Raji (cell line): Measurements from ENCODE around the gene MTX2.

Experiments
- POLR2A ChIP-seq: IDR thresholded peaks from 2 replicates; pipeline ENCODE4 v1.6.1; 2011; ENCODE audit warnings: low read depth, low read length, control low read depth; ENCODE audit not compliant: insufficient read depth

MTX2 gene

GRCh38 chr2:176325732-176326131 lies 56.5 kb downstream of the MTX2 start:
- no peak for TF ChIP-seq POLR2A

GRCh38 chr2:176328149-176328548 lies 58.9 kb downstream of the MTX2 start:
- TF ChIP-seq POLR2A = no peak

GRCh38 chr2:176330612-176331011 lies 61.4 kb downstream of the MTX2 start:
- TF ChIP-seq POLR2A = no peak

GRCh38 chr2:176331646-176332045 lies 62.4 kb downstream of the MTX2 start:
- no peak for TF ChIP-seq POLR2A

GRCh38 chr2:176334729-176335128 lies 65.5 kb downstream of the MTX2 start:
- TF ChIP-seq POLR2A = no peak

GRCh38 chr2:176338395-176338794 lies 69.2 kb downstream of the MTX2 start:
- no peak for TF ChIP-seq POLR2A

- no peak for TF ChIP-seq POLR2A
Measured at GRCh38 chr2:176339208-176339607, 70.0 kb downstream of the MTX2 start.

GRCh38 chr2:176356251-176356650 lies 87.0 kb downstream of the MTX2 start:
- no peak for TF ChIP-seq POLR2A

- no peak for TF ChIP-seq POLR2A
Measured at GRCh38 chr2:176364273-176364977, 95.2 kb downstream of the MTX2 start.

- TF ChIP-seq POLR2A = no peak
Measured at GRCh38 chr2:176368349-176368748, 99.1 kb downstream of the MTX2 start.

GRCh38 chr2:176370467-176371171 lies 101.4 kb downstream of the MTX2 start:
- TF ChIP-seq POLR2A = no peak

- TF ChIP-seq POLR2A = no peak
Measured at GRCh38 chr2:176378323-176378722, 109.1 kb downstream of the MTX2 start.

- no peak for TF ChIP-seq POLR2A
Measured at GRCh38 chr2:176380341-176380740, 111.1 kb downstream of the MTX2 start.

- no peak for TF ChIP-seq POLR2A
Measured at GRCh38 chr2:176383100-176383499, 113.9 kb downstream of the MTX2 start.

GRCh38 chr2:176383836-176384442 lies 114.7 kb downstream of the MTX2 start:
- no peak for TF ChIP-seq POLR2A

- TF ChIP-seq POLR2A = no peak
Measured at GRCh38 chr2:176385219-176385759, 116.0 kb downstream of the MTX2 start.

- TF ChIP-seq POLR2A = no peak
Measured at GRCh38 chr2:176385838-176386237, 116.6 kb downstream of the MTX2 start.
